Thymus (tissue), 11 donors: ENCODE results near the gene RASA4. TPM values are rescaled to one million over a fixed set of nuclear protein-coding genes. Genes with fewer than 3 reads are reported as not detected.
"Not testable (repeated sequence)": the region's sequence is repeated elsewhere in the genome, so short reads cannot be mapped to it uniquely, and the experiment has no call there.

Experiments used
- DNase-seq, 9 donors: peaks; one replicate each; pipeline ENCODE4 v3.0.0-alpha.2; 2013; ENCODE audit warnings: low spot score in 9 of 9, low read depth in 6 of 9, missing footprints in 1 of 9
- H3K27ac ChIP-seq, 2 donors: one replicate each; pipeline ENCODE4 v1.5.1; 2013; ENCODE audit warnings: control low read depth in 1 of 2, low read depth in 1 of 2, low read length in 1 of 2, mild to moderate bottlenecking in 1 of 2, moderate library complexity in 1 of 2
- H3K27me3 ChIP-seq, 2 donors: one replicate each; pipeline ENCODE4 v1.5.1; 2013; ENCODE audit warnings: low read length in 1 of 2; ENCODE audit not compliant: control insufficient read depth in 2 of 2, insufficient read depth in 1 of 2
- H3K36me3 ChIP-seq, 2 donors: one replicate each; pipeline ENCODE4 v1.5.1; 2013; ENCODE audit warnings: low read length in 1 of 2, mild to moderate bottlenecking in 1 of 2, moderate library complexity in 1 of 2; ENCODE audit not compliant: control insufficient read depth in 2 of 2, insufficient read depth in 2 of 2
- H3K4me1 ChIP-seq, 2 donors: one replicate each; pipeline ENCODE4 v1.5.1; 2013; ENCODE audit warnings: low read length in 2 of 2; ENCODE audit not compliant: control insufficient read depth in 2 of 2, insufficient read depth in 2 of 2
- H3K4me3 ChIP-seq, 2 donors: one replicate each; pipeline ENCODE4 v1.5.1; 2013; ENCODE audit warnings: low read length in 2 of 2, control low read depth in 1 of 2, mild to moderate bottlenecking in 1 of 2
- H3K9me3 ChIP-seq, 2 donors: one replicate each; pipeline ENCODE4 v1.5.1; 2013; ENCODE audit warnings: low read length in 1 of 2, mild to moderate bottlenecking in 1 of 2; ENCODE audit not compliant: control insufficient read depth in 2 of 2, insufficient read depth in 1 of 2
- WGBS: extraction: QIAGEN DNeasy Blood & Tissue Kit; methylation state at CpG from one replicate; pipeline ENCODE4 v1.1.7; 2013; 5-methylcytosine and 5-hydroxymethylcytosine counted together
- polyA plus RNA-seq: library from polyadenylated mRNA; stranded (reverse); fragments of 200-250 nt; gene quantifications from one replicate; pipeline ENCODE4 v1.2.3, GENCODE V29; 2013
- total RNA-seq: library from RNA; stranded (reverse); fragments of 120-200 nt; gene quantifications from one replicate; pipeline ENCODE4 v1.2.4, GENCODE V29; 2013
- donor health status: healthy.

Gene RASA4
- total and polyA plus RNA-seq, 2 donors = 13.6 to 42.3 TPM

DNA sequence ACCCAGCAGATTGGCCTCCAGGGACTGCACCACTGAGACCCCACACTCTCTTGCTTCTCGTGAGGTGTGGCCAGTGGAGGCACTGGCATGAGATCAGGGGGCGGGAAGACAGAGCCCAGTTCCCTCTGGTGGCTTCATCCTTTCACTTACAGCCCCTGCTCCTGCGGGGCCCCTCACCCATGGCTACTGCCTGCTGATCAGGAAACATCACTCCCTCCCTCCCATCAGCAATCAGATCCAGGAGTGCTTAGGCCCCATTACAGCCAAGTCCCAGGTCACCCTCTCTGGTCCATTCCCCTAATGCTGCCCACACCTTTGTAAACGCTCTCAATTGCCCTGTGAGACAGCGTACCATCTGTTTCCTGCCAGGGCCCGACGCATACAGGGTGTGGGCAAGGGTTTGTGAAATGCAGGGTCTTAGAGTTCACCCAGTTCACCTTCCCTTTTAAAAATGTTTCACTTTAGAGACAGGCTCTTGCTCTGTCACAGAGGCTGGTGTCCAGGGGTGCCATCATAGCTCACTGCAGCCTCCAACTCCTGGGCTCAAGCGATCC, 81.4 kb downstream of the RASA4 start:
- H3K27ac ChIP-seq, H3K4me3 ChIP-seq, H3K9me3 ChIP-seq, DNase-seq, H3K4me1 ChIP-seq, H3K27me3 ChIP-seq, H3K36me3 ChIP-seq: not testable (repeated sequence)
- 56% methylated on average over 4 of the region's 8 CpGs for WGBS

GRCh38 chr7:102532127-102532526, 84.4 kb downstream of the RASA4 start:
- H3K4me1 ChIP-seq, H3K27me3 ChIP-seq, H3K27ac ChIP-seq, H3K9me3 ChIP-seq, H3K4me3 ChIP-seq, H3K36me3 ChIP-seq, DNase-seq: not testable (repeated sequence)
- WGBS = over 99% methylated on average over 2 of the region's 2 CpGs

GRCh38 chr7:102531583-102531982, 85.0 kb downstream of the RASA4 start:
- not testable (repeated sequence) for DNase-seq, H3K4me3 ChIP-seq, H3K36me3 ChIP-seq, H3K4me1 ChIP-seq, H3K9me3 ChIP-seq, H3K27me3 ChIP-seq, H3K27ac ChIP-seq
- no CpG with 5 or more reads among the region's 7 CpGs for WGBS

- H3K27me3 ChIP-seq, DNase-seq, H3K36me3 ChIP-seq, H3K4me3 ChIP-seq, H3K4me1 ChIP-seq, H3K27ac ChIP-seq, H3K9me3 ChIP-seq: not testable (repeated sequence)
- 100% methylated on average over 3 of the region's 13 CpGs for WGBS
Observed at GRCh38 chr7:102527822-102528793, 88.4 kb downstream of the RASA4 start.

DNA sequence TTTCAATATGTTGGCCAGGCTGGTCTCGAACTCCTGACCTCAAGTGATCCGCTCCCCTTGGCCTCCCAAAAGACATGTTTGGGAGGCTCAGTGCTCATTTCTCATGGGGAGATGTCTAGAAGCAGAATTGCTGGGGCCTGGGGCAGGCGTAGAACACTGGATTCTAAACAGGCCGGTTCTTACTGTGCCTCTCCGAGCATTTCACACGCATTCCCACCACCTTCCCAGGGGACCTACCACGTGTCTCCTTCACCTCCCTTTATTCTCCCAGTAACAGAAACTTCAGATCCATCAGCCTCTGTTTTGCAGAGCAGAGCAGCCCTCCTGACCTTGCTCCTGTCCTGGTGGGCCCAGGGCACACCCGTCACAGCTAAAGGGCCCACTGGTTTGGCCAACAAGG, 89.4 kb downstream of the RASA4 start:
- 98% methylated on average over 1 of the region's 8 CpGs for WGBS
- DNase-seq, H3K36me3 ChIP-seq, H3K4me3 ChIP-seq, H3K27me3 ChIP-seq, H3K27ac ChIP-seq, H3K9me3 ChIP-seq, H3K4me1 ChIP-seq: not testable (repeated sequence)

DNA sequence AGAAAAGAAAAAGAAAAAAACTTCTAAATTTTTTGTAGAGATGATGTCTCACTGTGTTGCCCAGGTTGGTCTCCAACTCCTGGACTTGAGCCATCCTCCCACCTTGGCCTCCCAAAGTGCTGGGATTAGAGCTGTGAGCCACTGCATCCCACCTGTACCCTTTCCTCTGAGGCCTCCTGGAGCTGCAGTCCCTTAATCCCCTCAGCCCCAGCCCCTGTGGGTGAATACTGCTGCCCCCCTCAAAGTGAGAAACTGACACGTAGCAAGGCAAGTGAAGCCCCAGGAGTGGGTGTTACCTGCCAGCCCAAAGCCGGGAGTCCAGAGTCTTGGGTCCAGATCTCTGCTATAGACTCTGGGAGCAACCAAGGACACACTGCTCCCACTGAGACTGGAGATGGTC, 91.8 kb downstream of the RASA4 start:
- H3K4me3 ChIP-seq, DNase-seq, H3K27me3 ChIP-seq, H3K27ac ChIP-seq, H3K9me3 ChIP-seq, H3K36me3 ChIP-seq, H3K4me1 ChIP-seq: not testable (repeated sequence)
- WGBS = 81% methylated on average over 1 of the region's 2 CpGs

Other genes with a start within 250 kb of the RASA4 start
- gene PRKRIP1, start 220.4 kb downstream of the RASA4 start, total RNA-seq = 19.4 TPM
- 54.4 TPM for gene PRKRIP1, start 220.4 kb downstream of the RASA4 start, polyA plus RNA-seq
- 13.6 TPM for gene ORAI2, start 183.2 kb downstream of the RASA4 start, total RNA-seq
- gene ORAI2, start 183.2 kb downstream of the RASA4 start, polyA plus RNA-seq = 11.6 TPM
- 10.0 TPM for gene ALKBH4, start 151.9 kb downstream of the RASA4 start, total RNA-seq
- gene ALKBH4, start 151.9 kb downstream of the RASA4 start, polyA plus RNA-seq = 11.4 TPM
- 16.2 TPM for gene LRWD1, start 151.8 kb downstream of the RASA4 start, total RNA-seq
- 19.9 TPM for gene LRWD1, start 151.8 kb downstream of the RASA4 start, polyA plus RNA-seq
- gene POLR2J, start 137.8 kb downstream of the RASA4 start, total RNA-seq = 76.0 TPM
- 67.1 TPM for gene POLR2J, start 137.8 kb downstream of the RASA4 start, polyA plus RNA-seq
- 7.2 TPM for gene RASA4B, start 99.0 kb downstream of the RASA4 start, total RNA-seq
- 14.7 TPM for gene RASA4B, start 99.0 kb downstream of the RASA4 start, polyA plus RNA-seq
- gene UPK3BL2, start 73.1 kb downstream of the RASA4 start, total RNA-seq = 2.8 TPM
- 28.2 TPM for gene UPK3BL2, start 73.1 kb downstream of the RASA4 start, polyA plus RNA-seq
- 0.05 TPM for gene SPDYE2, start 65.5 kb downstream of the RASA4 start, total RNA-seq
- 0.05 TPM for gene SPDYE2, start 65.5 kb downstream of the RASA4 start, polyA plus RNA-seq
- gene POLR2J3, start 44.2 kb downstream of the RASA4 start, total RNA-seq = 26.3 TPM
- 75.2 TPM for gene POLR2J3, start 44.2 kb downstream of the RASA4 start, polyA plus RNA-seq
- 11.5 TPM for gene UPK3BL1, start 26.0 kb upstream of the RASA4 start, total RNA-seq
- 256 TPM for gene UPK3BL1, start 26.0 kb upstream of the RASA4 start, polyA plus RNA-seq
- gene SPDYE2B, start 33.6 kb upstream of the RASA4 start, total RNA-seq = not detected
- 0.02 TPM for gene SPDYE2B, start 33.6 kb upstream of the RASA4 start, polyA plus RNA-seq
- gene POLR2J2, start 54.9 kb upstream of the RASA4 start, total RNA-seq = 1.3 TPM
- 4.8 TPM for gene POLR2J2, start 54.9 kb upstream of the RASA4 start, polyA plus RNA-seq
- gene FAM185A, start 132.2 kb upstream of the RASA4 start, total RNA-seq = 8.2 TPM
- gene FAM185A, start 132.2 kb upstream of the RASA4 start, polyA plus RNA-seq = 5.6 TPM